ENCODE measurements around the gene MRPL45. TPM values are rescaled to one million over a fixed set of nuclear protein-coding genes. Genes with fewer than 3 reads are reported as not detected.

The MRPL45 gene
- total and polyA plus RNA-seq, 4 donors: 16.3 to 36.0 (median 23.1) TPM

GRCh38 chr17:38351412-38352222 lies 54.6 kb downstream of the MRPL45 start, which contains the start of gene SOCS7:
Gene SOCS7 (plus strand): TSS chr17:38351844. CDS start chr17:38352053, 209 bp downstream.
- Histone ChIP-seq H3K4me3 (peak within 1 kb of the TSS; percentile 78), H3K9me3 (ENCODE audit: control insufficient read depth in 4 of 4, insufficient read depth in 3 of 4, low read length in 3 of 4) (no peaks in the 10 kb centered on the region), H3K9ac (ENCODE audit: insufficient read depth in 1 of 2, low read length in 2 of 2) (peak within 1 kb of the TSS; percentile 51 to 78), H3K27me3 (ENCODE audit: control insufficient read depth in 3 of 3, insufficient read depth in 3 of 3, low read length in 2 of 3) (no peaks in the 10 kb centered on the region), H3K4me1 (ENCODE audit: control insufficient read depth in 5 of 5, insufficient read depth in 5 of 5, low read length in 5 of 5) (peaks cover 4 to 27% (median 8%) of the 10 kb centered on the region in 5 donors), H3K27ac (ENCODE audit: low read depth in 1 of 2, low read length in 1 of 2) (peak within 1 kb of the TSS; percentile 81 to 90), H3K36me3 (ENCODE audit: control insufficient read depth in 4 of 4, insufficient read depth in 4 of 4, low read length in 4 of 4) (no peaks in the 10 kb centered on the region)
- no peak for TF ChIP-seq CTCF (IDR thresholded peaks at IDR 0.05; ENCODE audit: control extremely low read depth, extremely low read depth)
- ATAC-seq (ENCODE audit: insufficient read depth, low FRiP score) (peak; percentile 92), DNase-seq (peak; percentile 95 to 97 (median 96))
- 4 to 12% methylated on average over 30 to 84 of the region's 84 CpGs for WGBS, 2 donors

- Histone ChIP-seq H3K36me3 (ENCODE audit: control insufficient read depth in 4 of 4, insufficient read depth in 4 of 4, low read length in 4 of 4) (no peaks in the 10 kb centered on the region), H3K27me3 (ENCODE audit: control insufficient read depth in 3 of 3, insufficient read depth in 3 of 3, low read length in 2 of 3) (no peaks in the 10 kb centered on the region), H3K4me3 (peak overlapping the region; percentile 78), H3K27ac (ENCODE audit: low read depth in 1 of 2, low read length in 1 of 2) (peak overlapping the region; percentile 40 to 81), H3K9me3 (ENCODE audit: control insufficient read depth in 4 of 4, insufficient read depth in 3 of 4, low read length in 3 of 4) (no peaks in the 10 kb centered on the region), H3K4me1 (ENCODE audit: control insufficient read depth in 5 of 5, insufficient read depth in 5 of 5, low read length in 5 of 5) (peaks cover 4 to 33% (median 14%) of the 10 kb centered on the region in 5 donors), H3K9ac (ENCODE audit: insufficient read depth in 1 of 2, low read length in 2 of 2) (peak overlapping the region in 1 of 2 donors; percentile 63)
- peak; percentile 33 to 40 (median 35) for DNase-seq
- WGBS, 2 donors: 1% methylated on average over 57 to 72 of the region's 72 CpGs
- ATAC-seq (ENCODE audit: insufficient read depth, low FRiP score): peak; percentile 15
- TF ChIP-seq CTCF (IDR thresholded peaks at IDR 0.05; ENCODE audit: control extremely low read depth, extremely low read depth): no peak
These were observed 55.5 kb downstream of the MRPL45 start for GRCh38 chr17:38352245-38353085.

GRCh38 chr17:38353086-38353604 lies 56.2 kb downstream of the MRPL45 start:
- WGBS, 2 donors: 23 to 31% methylated on average over 8 of the region's 8 CpGs
- H3K27ac ChIP-seq (ENCODE audit: low read depth in 1 of 2, low read length in 1 of 2): no peak overlapping the region
- DNase-seq (peak in 1 of 3 donors; percentile 34), ATAC-seq (ENCODE audit: insufficient read depth, low FRiP score) (no peak)
- no peaks in the 10 kb centered on the region for H3K27me3 ChIP-seq (ENCODE audit: control insufficient read depth in 3 of 3, insufficient read depth in 3 of 3, low read length in 2 of 3)
- H3K9ac ChIP-seq (ENCODE audit: insufficient read depth in 1 of 2, low read length in 2 of 2): peak overlapping the region in 1 of 2 donors; percentile 63
- no peaks in the 10 kb centered on the region for H3K9me3 ChIP-seq (ENCODE audit: control insufficient read depth in 4 of 4, insufficient read depth in 3 of 4, low read length in 3 of 4)
- no peaks in the 10 kb centered on the region for H3K36me3 ChIP-seq (ENCODE audit: control insufficient read depth in 4 of 4, insufficient read depth in 4 of 4, low read length in 4 of 4)
- peak overlapping the region; percentile 78 for H3K4me3 ChIP-seq
- H3K4me1 ChIP-seq (ENCODE audit: control insufficient read depth in 5 of 5, insufficient read depth in 5 of 5, low read length in 5 of 5): peaks cover 4 to 39% (median 17%) of the 10 kb centered on the region in 5 donors
- TF ChIP-seq CTCF (IDR thresholded peaks at IDR 0.05; ENCODE audit: control extremely low read depth, extremely low read depth): no peak

Data from lung (tissue), 12 donors.